SHP77 (cell line): Measurements from ENCODE around the gene DBX1.
"Not testable (repeated sequence)": the region's sequence is repeated elsewhere in the genome, so short reads cannot be mapped to it uniquely, and the experiment has no call there.

Source experiments
- DNase-seq, 2 experiments: peaks; one replicate each; lab custom pipeline; 2025; lab: John Stamatoyannopoulos, UW

DBX1 gene, protein sequence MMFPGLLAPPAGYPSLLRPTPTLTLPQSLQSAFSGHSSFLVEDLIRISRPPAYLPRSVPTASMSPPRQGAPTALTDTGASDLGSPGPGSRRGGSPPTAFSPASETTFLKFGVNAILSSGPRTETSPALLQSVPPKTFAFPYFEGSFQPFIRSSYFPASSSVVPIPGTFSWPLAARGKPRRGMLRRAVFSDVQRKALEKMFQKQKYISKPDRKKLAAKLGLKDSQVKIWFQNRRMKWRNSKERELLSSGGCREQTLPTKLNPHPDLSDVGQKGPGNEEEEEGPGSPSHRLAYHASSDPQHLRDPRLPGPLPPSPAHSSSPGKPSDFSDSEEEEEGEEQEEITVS

DNA sequence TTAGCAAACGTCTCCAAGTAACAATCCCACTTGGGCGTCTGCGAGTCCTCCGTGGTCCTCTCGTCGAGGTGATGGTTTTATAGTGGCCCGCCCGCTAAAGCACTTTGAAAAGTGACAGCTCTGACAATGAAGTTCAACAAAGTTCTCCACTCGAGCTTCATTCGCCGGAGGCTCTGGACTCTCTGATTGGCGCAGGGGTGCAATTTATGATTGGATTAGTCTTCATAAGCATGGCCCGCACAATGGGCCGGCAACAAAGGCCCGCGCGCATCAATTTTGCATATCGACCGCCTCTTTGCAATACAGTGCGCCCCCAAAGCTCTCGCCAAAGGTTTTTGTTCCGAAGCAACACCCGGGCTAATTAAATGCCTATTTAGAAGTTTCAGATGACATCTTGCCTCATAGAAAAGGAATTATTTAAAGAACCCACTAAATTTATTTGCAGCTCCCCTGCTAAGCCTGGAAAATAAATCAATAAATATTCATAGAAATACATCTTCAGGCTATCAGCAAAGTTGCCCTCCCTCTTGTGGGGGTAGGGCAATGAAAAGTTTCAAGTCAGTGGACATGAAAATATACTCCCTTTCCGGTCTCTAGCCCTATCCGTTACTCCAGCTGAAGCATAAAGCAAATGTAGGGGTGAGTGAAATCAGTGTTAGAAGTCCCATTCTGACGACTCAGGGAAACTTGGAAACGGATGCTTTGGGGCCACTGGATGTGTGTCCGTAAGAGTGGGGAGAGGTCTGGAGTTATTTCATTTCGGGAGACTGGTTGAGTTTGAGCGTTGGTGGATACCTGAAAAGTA lies at the start of gene DBX1:
DBX1 (minus strand) TSS at position 51 of the 805 bp plus-strand sequence. CDS start 151 bp downstream, outside the sequence.
- no peak for DNase-seq

DNA sequence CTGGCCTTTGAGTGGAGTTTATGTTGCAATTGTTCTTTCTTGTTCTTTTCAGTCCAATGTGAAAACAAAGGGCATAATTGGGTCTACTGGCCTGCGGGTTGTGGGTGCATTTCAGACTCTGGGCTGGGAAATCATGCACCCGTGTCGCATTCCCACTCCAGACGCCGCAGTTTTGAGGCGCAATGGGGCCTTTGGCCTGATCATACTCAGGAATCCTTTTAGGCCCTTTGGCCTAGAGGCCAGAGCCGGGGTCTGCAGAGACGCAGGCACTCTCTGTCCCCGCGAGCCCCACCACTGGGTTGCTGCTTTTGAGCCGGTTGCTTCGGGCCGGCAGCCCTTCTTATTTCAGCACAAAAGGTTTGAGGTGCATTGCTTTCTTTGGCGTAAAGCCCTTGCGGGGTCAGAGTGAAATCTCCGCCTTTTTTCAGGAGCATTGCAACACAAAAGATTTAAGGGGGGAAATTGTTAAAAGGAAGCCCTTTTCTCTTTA lies 48.4 kb upstream of the DBX1 start:
- no peak for DNase-seq

DNA sequence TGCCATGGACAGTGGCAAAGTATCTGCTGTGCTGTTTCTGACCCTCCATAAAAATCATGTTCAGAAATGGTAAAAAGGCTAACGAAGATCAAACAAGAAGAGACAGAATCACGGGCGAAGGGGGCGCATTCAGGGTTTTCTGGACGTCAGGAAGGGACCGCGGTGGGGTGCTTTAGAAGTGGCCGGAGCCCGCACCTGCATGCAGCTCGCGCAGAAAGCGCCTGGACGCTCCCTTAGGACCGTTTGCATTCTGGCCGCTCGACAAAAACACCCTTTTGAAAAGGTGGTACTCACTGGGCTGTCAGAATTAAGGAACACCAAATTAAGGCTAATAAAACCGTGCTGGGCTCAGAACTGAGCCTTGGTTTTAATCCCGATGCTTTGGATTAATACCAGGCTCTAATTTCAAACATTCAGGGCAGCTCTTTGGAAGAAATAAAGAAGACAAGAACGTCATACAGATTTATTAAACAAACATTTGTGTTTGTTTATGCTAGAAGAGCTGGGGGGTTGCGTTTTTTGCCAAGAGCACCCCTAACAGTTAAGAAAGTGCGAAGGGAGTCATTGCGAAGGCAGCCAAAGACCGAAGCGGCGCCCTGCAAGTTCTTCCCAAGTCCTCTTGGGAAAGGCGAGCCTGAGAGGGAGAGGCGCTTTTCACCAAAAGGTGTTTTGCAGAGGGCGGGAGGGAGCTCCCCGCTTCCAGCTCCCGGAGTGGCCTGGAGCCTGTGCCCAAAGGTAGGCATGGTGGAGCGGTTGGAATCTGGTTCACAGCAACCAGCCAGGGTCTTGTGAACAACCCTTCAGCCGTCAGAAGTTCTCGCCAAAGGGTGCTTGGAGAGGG lies 47.7 kb upstream of the DBX1 start:
- DNase-seq = no peak

DNA sequence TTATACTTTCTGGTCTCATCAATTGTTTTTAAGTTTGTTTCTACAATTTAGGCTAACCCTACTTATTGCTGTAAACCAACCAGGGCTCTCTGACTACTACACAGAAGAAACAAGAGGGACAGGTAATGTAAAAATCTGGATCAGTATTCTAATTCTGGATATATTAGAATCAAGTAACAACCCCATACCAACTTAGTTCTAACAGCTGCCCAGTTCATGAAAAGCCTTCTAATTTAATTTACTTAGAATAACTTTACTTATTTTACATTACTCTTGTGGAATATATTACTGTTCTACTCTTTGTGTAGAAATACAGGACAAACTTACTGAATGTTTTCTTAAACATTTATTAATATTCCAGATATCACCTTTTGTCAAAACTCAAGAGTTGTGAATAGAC lies 45.5 kb upstream of the DBX1 start:
- DNase-seq = no peak

- no peak for DNase-seq
Measured at GRCh38 chr11:20204681-20205080, 44.4 kb upstream of the DBX1 start.

GRCh38 chr11:20203831-20204230 lies 43.6 kb upstream of the DBX1 start:
- DNase-seq = no peak

GRCh38 chr11:20201231-20201630 lies 41.0 kb upstream of the DBX1 start:
- DNase-seq = no peak

DNA sequence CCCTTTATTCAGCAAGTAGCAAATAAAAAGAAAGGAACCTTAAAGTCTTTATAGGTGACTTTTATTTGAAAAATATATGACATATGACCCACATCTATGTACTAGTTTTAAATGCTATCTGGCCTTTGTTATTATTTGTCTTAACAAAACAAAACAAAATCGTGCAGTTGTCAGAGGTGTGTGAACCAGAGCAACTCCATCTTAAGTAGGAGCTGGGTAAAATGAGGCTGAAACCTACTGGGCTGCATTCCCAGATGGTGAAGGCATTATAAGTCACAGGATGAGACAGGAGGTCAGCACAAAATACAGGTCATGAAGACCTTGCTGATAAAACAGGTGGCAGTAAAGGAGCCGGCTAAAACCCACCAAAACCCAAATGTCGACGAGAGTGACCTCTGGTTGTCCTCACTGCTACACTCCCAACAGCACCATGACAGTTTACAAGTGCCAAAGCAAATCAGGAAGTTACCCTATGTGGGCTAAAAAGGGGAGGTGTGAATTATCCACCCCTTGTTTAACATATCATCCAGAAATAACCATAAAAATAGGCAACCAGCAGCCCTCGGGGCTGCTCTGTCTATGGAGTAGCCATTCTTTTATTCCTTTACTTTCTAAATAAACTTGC lies 40.2 kb upstream of the DBX1 start:
- DNase-seq = not testable (repeated sequence)

DNA sequence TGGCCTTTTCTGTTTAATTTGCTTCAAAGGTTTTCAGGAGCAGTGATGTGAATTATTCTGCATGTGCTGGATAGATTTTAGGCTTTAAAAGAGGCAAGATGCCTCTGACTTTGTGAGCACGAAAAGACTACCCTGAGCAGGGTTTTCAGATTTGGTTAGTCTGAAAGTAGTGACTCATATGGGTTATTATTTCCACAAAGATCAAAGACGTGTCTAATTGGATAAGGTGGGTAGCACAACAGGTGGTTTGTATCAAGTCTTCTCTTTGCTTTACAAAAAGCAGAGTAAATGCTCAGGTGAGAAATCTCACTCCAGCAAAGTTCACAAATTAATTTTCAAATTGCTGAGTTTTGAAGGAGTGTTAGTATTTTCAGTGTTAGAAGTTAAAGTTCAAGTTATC lies 37.6 kb upstream of the DBX1 start:
- no peak for DNase-seq

DNA sequence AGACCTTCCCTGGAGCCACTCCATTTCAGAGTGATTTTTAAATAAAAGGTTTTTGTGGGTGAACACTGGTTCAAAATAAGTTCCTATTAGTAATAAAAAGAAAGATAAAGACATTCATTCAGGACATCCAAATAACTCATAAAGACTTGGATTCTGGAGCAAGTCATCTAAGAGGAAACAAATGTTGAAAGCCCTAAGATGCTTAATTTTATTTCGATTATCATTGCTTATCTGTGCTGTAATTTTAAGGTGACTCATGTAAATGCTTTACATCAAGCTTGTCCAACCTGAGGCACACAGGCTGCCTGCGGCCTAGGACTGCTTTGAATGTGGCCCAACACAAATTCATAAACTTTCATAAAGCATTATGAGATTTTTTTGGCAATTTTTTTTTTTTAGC lies 34.2 kb upstream of the DBX1 start:
- no peak for DNase-seq

DNA sequence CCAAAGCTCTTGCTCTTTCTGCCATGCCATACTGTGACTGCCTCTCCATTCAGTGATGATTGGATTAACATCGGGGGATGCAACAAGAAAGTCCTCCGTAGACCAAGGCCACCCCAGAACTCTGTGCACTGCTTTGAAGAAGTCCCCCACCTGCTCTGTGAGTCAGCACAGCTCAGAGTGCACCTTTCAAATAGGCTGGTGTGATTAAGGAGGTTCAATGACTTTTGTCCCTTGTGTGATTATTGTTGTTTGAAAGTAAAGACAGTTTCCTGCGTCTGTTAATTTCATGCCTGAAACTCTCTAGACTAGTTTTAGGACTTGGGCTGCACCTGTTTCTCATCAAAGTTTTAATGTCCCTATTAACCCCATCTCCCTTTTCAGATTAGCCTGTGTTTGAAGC lies 33.0 kb upstream of the DBX1 start:
- DNase-seq = no peak

DNA sequence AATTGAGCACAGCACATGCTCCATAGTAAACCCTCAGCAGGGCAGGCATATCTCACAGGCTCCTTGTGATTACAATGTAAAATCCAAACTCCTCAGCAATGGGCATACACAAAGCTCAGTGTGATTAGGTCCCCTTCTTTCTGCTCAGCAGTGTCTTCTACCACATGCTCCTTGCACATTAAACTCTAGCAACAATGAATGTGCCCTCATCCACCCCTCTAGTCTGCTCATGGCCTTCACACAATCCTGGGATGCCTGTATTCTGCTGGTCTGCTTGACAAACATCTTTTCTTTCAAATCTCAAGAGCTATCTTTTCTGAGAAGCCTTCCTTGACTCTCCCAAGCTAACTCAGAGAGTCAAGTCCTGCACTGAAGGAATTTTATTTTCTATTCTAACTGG lies 32.4 kb upstream of the DBX1 start:
- no peak for DNase-seq

GRCh38 chr11:20192151-20192550 lies 31.9 kb upstream of the DBX1 start:
- no peak for DNase-seq

GRCh38 chr11:20178976-20179375 lies 18.7 kb upstream of the DBX1 start:
- DNase-seq = no peak

- no peak for DNase-seq
Measured at GRCh38 chr11:20177136-20177535, 16.9 kb upstream of the DBX1 start.

- DNase-seq = no peak
Measured at GRCh38 chr11:20172721-20173447, 12.6 kb upstream of the DBX1 start.

DNA sequence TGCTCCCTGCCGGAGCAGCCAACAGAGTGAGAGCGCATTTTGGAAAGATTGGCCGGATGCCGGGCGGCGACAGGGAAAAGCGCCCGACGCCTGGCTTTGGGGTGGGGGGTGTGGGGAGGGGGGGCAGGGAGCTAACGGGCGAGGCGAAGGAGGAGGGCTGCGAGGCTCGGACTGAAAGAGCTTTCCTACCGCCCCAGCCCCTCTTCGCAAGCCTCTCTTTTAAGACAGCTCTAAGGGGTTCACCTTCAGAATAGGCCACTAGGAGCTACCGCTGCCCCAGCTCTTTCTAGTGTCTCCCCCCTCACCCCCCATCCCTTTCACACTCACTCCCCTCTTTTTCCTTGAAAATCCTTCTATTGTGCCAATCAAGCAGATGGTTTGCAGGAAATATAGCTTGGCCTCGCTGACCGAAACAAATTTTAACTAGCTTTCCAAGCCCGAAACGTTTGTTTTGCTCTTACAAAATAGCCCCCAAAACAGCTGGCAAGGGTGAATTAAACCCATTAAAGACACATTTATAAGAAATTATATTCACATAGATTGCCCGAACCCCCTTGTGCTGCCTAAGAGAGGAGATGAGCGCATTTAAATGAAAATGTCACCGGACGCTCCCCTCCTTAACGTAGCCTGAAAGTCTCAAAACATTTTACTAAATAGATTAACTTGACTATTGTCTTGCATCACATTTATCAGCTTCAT lies 3.7 kb upstream of the DBX1 start:
- no peak for DNase-seq

GRCh38 chr11:20162824-20163782 lies 2.8 kb upstream of the DBX1 start:
- DNase-seq = no peak
